ENCODE results near the gene TFAP2C.

- TF ChIP-seq CTCF (optimal IDR thresholded peaks at IDR 0.05 in 1 of 3, IDR thresholded peaks at IDR 0.05 in 1 of 3, conservative IDR thresholded peaks at IDR 0.05 in 1 of 3; ENCODE audit: extremely low read depth in 1 of 3, insufficient read depth in 2 of 3, low read length in 3 of 3) = no peak
- no peak for TF ChIP-seq EZH2 (IDR thresholded peaks at IDR 0.05; ENCODE audit: low read length)
These were observed 48.9 kb upstream of the TFAP2C start for GRCh38 chr20:56580226-56580625.

Measured in keratinocyte (primary cell).